HEK293 (cell line): ENCODE data around the gene SLC25A30.

ENCODE experiments used
- BCL11B ChIP-seq: fragments of 450-650 bp; formaldehyde crosslinking; IDR thresholded peaks from 2 replicates; pipeline ENCODE4 v1.5.1; 2016; ENCODE audit warnings: low read depth, missing biosample characterization, missing genetic modification characterization
- FEZF1 ChIP-seq: fragments of 450-650 bp; formaldehyde crosslinking; IDR thresholded peaks from 2 replicates; pipeline ENCODE4 v1.5.1; 2016; ENCODE audit warnings: missing biosample characterization, missing genetic modification characterization
- GLIS1 ChIP-seq: fragments of 450-650 bp; formaldehyde crosslinking; IDR thresholded peaks from 2 replicates; pipeline ENCODE4 v1.5.1; 2016; ENCODE audit warnings: missing biosample characterization, missing genetic modification characterization
- GLIS2 ChIP-seq: fragments of 450-650 bp; formaldehyde crosslinking; IDR thresholded peaks from 2 replicates; pipeline ENCODE4 v1.5.1; 2016; ENCODE audit warnings: missing biosample characterization, missing genetic modification characterization
- HOXD13 ChIP-seq: sonication (generic); formaldehyde crosslinking; IDR thresholded peaks from 2 replicates; pipeline ENCODE4 v1.8.0; 2022; ENCODE audit warnings: missing genetic modification reagents, borderline replicate concordance
- KLF1 ChIP-seq: fragments of 450-650 bp; formaldehyde crosslinking; IDR thresholded peaks from 2 replicates; pipeline ENCODE4 v1.5.1; 2016; ENCODE audit warnings: missing biosample characterization, missing genetic modification characterization
- KLF7 ChIP-seq: fragments of 450-650 bp; formaldehyde crosslinking; IDR thresholded peaks from 2 replicates; pipeline ENCODE4 v1.5.1; 2016; ENCODE audit warnings: missing biosample characterization, missing genetic modification characterization, borderline replicate concordance
- KLF9 ChIP-seq: fragments of 450-650 bp; formaldehyde crosslinking; IDR thresholded peaks from 2 replicates; pipeline ENCODE4 v1.5.1; 2016; ENCODE audit warnings: missing biosample characterization, missing genetic modification characterization, low read depth
- OSR2 ChIP-seq: fragments of 450-650 bp; formaldehyde crosslinking; IDR thresholded peaks from 2 replicates; pipeline ENCODE4 v1.5.1; 2016; ENCODE audit warnings: missing biosample characterization, missing genetic modification characterization
- OVOL3 ChIP-seq: fragments of 450-650 bp; formaldehyde crosslinking; IDR thresholded peaks from 2 replicates; pipeline ENCODE4 v1.5.1; 2016; ENCODE audit warnings: missing biosample characterization, missing genetic modification characterization
- SP2 ChIP-seq: fragments of 450-650 bp; formaldehyde crosslinking; IDR thresholded peaks from 2 replicates; pipeline ENCODE4 v1.5.1; 2016; ENCODE audit warnings: missing biosample characterization, missing genetic modification characterization
- ZEB2 ChIP-seq: fragments of 450-650 bp; formaldehyde crosslinking; IDR thresholded peaks from 2 replicates; pipeline ENCODE4 v1.5.1; 2016; ENCODE audit warnings: missing biosample characterization, missing genetic modification characterization
- ZFHX2 ChIP-seq: fragments of 450-650 bp; formaldehyde crosslinking; conservative IDR thresholded peaks from 2 replicates; pipeline ENCODE4 v1.5.1; 2016; ENCODE audit warnings: missing biosample characterization, missing genetic modification characterization
- ZNF157 ChIP-seq: fragments of 450-650 bp; formaldehyde crosslinking; IDR thresholded peaks from 2 replicates; pipeline ENCODE4 v1.5.1; 2016; ENCODE audit warnings: missing biosample characterization, missing genetic modification characterization
- ZNF169 ChIP-seq: fragments of 450-650 bp; formaldehyde crosslinking; IDR thresholded peaks from 2 replicates; pipeline ENCODE4 v1.5.1; 2016; ENCODE audit warnings: missing biosample characterization, missing genetic modification characterization
- ZNF311 ChIP-seq: fragments of 450-650 bp; formaldehyde crosslinking; IDR thresholded peaks from 2 replicates; pipeline ENCODE4 v1.5.1; 2017; ENCODE audit warnings: missing biosample characterization, missing genetic modification characterization, borderline replicate concordance
- ZNF433 ChIP-seq: fragments of 450-650 bp; formaldehyde crosslinking; IDR thresholded peaks from 2 replicates; pipeline ENCODE4 v1.5.1; 2016; ENCODE audit warnings: missing biosample characterization, missing genetic modification characterization, low read depth
- ZNF549 ChIP-seq: fragments of 450-650 bp; IDR thresholded peaks from 2 replicates; pipeline ENCODE4 v1.5.1; 2018; ENCODE audit warnings: missing biosample characterization, missing genetic modification characterization, mild to moderate bottlenecking, inconsistent platforms, moderate library complexity
- ZNF558 ChIP-seq: fragments of 450-650 bp; formaldehyde crosslinking; IDR thresholded peaks from 2 replicates; pipeline ENCODE4 v1.5.1; 2016; ENCODE audit warnings: missing biosample characterization, missing genetic modification characterization
- ZNF571 ChIP-seq: fragments of 450-650 bp; formaldehyde crosslinking; IDR thresholded peaks from 2 replicates; pipeline ENCODE4 v1.5.0; 2017; ENCODE audit warnings: missing biosample characterization, missing genetic modification characterization
- ZNF600 ChIP-seq: fragments of 450-650 bp; formaldehyde crosslinking; IDR thresholded peaks from 2 replicates; pipeline ENCODE4 v1.5.1; 2016; ENCODE audit warnings: missing biosample characterization, missing genetic modification characterization
- TF ChIP-seq, protein P1 (sequence below): fragments of 450-650 bp; formaldehyde crosslinking; IDR thresholded peaks from 2 replicates; pipeline ENCODE4 v1.5.1; 2016; ENCODE audit warnings: missing biosample characterization, missing genetic modification characterization
- TF ChIP-seq, protein P2 (sequence below): fragments of 450-650 bp; formaldehyde crosslinking; IDR thresholded peaks from 2 replicates; pipeline ENCODE4 v1.5.1; 2016; ENCODE audit warnings: missing biosample characterization, missing genetic modification characterization, borderline replicate concordance
- TF ChIP-seq, protein P3 (sequence below): fragments of 450-650 bp; formaldehyde crosslinking; IDR thresholded peaks from 2 replicates; pipeline ENCODE4 v1.5.1; 2016; ENCODE audit warnings: missing biosample characterization, missing genetic modification characterization, low read depth
- TF ChIP-seq, protein P4 (sequence below): fragments of 450-650 bp; formaldehyde crosslinking; IDR thresholded peaks from 2 replicates; pipeline ENCODE4 v1.5.1; 2016; ENCODE audit warnings: missing biosample characterization, missing genetic modification characterization
- TF ChIP-seq, protein P5 (sequence below): fragments of 450-650 bp; formaldehyde crosslinking; IDR thresholded peaks from 2 replicates; pipeline ENCODE4 v1.5.0; 2017; ENCODE audit warnings: missing biosample characterization, missing genetic modification characterization, borderline replicate concordance
- TF ChIP-seq, protein P6 (sequence below): fragments of 450-650 bp; formaldehyde crosslinking; IDR thresholded peaks from 2 replicates; pipeline ENCODE4 v1.5.1; 2016; ENCODE audit warnings: missing biosample characterization, missing genetic modification characterization

SLC25A30 gene

DNA sequence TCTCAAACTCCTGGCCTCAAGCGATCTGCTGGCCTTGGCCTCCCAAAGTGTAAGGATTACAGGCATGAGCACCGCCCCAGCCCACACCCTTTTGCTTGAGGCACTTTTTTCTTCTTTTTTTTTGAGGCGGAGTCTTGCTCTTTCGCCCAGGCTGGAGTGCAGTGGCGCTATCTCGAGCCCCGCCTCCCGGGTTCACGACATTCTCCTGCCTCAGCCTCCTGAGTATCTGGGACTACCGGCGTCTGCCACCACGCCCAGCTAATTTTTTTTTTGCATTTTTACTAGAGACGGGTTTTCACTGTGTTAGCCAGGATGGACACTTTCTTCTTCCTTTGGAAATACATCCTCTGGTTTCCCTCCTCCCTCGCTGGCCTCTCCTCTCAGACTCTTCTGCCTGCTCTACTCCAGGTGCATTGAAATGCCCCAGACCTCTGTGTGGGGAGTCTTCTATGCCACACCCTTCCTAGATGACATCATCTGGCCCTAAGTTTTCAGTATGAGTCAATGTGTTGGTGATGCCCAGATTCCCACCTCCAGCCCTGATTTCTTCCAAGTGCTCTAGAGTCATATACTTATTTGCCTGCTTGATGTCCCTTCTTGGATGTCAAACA lies 56.5 kb downstream of the SLC25A30 start (continued):
- TF ChIP-seq, protein P1, sequence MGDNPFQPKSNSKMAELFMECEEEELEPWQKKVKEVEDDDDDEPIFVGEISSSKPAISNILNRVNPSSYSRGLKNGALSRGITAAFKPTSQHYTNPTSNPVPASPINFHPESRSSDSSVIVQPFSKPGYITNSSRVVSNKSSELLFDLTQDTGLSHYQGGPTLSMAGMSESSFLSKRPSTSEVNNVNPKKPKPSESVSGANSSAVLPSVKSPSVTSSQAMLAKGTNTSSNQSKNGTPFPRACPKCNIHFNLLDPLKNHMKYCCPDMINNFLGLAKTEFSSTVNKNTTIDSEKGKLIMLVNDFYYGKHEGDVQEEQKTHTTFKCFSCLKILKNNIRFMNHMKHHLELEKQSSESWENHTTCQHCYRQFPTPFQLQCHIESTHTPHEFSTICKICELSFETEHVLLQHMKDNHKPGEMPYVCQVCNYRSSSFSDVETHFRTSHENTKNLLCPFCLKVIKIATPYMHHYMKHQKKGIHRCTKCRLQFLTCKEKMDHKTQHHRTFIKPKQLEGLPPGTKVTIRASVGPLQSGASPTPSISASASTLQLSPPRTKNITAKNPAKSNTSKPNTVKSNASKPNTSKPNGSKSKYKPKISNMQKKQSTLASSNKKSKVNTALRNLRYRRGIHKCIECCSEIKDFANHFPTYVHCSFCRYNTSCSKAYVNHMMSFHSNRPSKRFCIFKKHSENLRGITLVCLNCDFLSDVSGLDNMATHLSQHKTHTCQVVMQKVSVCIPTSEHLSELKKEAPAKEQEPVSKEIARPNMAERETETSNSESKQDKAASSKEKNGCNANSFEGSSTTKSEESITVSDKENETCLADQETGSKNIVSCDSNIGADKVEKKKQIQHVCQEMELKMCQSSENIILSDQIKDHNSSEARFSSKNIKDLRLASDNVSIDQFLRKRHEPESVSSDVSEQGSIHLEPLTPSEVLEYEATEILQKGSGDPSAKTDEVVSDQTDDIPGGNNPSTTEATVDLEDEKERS (tag by site-specific recombination), result no peak
- no peak for TF ChIP-seq OVOL3 (tag by site-specific recombination)
- TF ChIP-seq ZEB2 (tag by site-specific recombination), result peak; percentile 60; the same call in 1 of the 2 replicates
- TF ChIP-seq FEZF1 (tag by site-specific recombination), result no peak
- TF ChIP-seq ZNF571 (tag by site-specific recombination), result no peak
- no peak for TF ChIP-seq ZFHX2
- TF ChIP-seq HOXD13 (CRISPR knock-in tag), result no peak
- no peak for TF ChIP-seq BCL11B (tag by site-specific recombination)
- TF ChIP-seq, protein P2, sequence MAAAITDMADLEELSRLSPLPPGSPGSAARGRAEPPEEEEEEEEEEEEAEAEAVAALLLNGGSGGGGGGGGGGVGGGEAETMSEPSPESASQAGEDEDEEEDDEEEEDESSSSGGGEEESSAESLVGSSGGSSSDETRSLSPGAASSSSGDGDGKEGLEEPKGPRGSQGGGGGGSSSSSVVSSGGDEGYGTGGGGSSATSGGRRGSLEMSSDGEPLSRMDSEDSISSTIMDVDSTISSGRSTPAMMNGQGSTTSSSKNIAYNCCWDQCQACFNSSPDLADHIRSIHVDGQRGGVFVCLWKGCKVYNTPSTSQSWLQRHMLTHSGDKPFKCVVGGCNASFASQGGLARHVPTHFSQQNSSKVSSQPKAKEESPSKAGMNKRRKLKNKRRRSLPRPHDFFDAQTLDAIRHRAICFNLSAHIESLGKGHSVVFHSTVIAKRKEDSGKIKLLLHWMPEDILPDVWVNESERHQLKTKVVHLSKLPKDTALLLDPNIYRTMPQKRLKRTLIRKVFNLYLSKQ (tag by site-specific recombination), result no peak
- TF ChIP-seq, protein P3, sequence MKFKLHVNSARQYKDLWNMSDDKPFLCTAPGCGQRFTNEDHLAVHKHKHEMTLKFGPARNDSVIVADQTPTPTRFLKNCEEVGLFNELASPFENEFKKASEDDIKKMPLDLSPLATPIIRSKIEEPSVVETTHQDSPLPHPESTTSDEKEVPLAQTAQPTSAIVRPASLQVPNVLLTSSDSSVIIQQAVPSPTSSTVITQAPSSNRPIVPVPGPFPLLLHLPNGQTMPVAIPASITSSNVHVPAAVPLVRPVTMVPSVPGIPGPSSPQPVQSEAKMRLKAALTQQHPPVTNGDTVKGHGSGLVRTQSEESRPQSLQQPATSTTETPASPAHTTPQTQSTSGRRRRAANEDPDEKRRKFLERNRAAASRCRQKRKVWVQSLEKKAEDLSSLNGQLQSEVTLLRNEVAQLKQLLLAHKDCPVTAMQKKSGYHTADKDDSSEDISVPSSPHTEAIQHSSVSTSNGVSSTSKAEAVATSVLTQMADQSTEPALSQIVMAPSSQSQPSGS (tag by site-specific recombination), result peak; percentile 91
- peak; percentile 91 for TF ChIP-seq KLF1 (tag by site-specific recombination)
- no peak for TF ChIP-seq ZNF549 (tag by site-specific recombination)
- no peak for TF ChIP-seq OSR2
- 0 out of 2 replicates have a peak, but pooled peaks have one; percentile 29 for TF ChIP-seq ZNF558
- TF ChIP-seq ZNF169 (tag by site-specific recombination), result no peak
- 0 out of 2 replicates have a peak, but pooled peaks have one; percentile 31 for TF ChIP-seq GLIS1 (tag by site-specific recombination)
- TF ChIP-seq, protein P4, sequence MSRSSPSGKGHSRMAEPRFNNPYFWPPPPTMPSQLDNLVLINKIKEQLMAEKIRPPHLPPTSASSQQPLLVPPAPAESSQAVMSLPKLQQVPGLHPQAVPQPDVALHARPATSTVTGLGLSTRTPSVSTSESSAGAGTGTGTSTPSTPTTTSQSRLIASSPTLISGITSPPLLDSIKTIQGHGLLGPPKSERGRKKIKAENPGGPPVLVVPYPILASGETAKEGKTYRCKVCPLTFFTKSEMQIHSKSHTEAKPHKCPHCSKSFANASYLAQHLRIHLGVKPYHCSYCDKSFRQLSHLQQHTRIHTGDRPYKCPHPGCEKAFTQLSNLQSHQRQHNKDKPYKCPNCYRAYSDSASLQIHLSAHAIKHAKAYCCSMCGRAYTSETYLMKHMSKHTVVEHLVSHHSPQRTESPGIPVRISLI (tag by site-specific recombination), result peak; percentile 67
- TF ChIP-seq, protein P5, sequence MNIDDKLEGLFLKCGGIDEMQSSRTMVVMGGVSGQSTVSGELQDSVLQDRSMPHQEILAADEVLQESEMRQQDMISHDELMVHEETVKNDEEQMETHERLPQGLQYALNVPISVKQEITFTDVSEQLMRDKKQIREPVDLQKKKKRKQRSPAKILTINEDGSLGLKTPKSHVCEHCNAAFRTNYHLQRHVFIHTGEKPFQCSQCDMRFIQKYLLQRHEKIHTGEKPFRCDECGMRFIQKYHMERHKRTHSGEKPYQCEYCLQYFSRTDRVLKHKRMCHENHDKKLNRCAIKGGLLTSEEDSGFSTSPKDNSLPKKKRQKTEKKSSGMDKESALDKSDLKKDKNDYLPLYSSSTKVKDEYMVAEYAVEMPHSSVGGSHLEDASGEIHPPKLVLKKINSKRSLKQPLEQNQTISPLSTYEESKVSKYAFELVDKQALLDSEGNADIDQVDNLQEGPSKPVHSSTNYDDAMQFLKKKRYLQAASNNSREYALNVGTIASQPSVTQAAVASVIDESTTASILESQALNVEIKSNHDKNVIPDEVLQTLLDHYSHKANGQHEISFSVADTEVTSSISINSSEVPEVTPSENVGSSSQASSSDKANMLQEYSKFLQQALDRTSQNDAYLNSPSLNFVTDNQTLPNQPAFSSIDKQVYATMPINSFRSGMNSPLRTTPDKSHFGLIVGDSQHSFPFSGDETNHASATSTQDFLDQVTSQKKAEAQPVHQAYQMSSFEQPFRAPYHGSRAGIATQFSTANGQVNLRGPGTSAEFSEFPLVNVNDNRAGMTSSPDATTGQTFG (tag by site-specific recombination), result no peak
- TF ChIP-seq ZNF433 (tag by site-specific recombination), result no peak
- TF ChIP-seq ZNF600 (tag by site-specific recombination), result peak; percentile 58
- TF ChIP-seq KLF9, result peak; percentile 80
- peak; percentile 46; the same call in 1 of the 2 replicates for TF ChIP-seq GLIS2 (tag by site-specific recombination)
- TF ChIP-seq ZNF311, result no peak
- peak; percentile 44 for TF ChIP-seq SP2 (tag by site-specific recombination)
- TF ChIP-seq ZNF157 (tag by site-specific recombination), result no peak
- TF ChIP-seq KLF7 (tag by site-specific recombination), result peak; percentile 58; the same call in 1 of the 2 replicates
- TF ChIP-seq, protein P6, sequence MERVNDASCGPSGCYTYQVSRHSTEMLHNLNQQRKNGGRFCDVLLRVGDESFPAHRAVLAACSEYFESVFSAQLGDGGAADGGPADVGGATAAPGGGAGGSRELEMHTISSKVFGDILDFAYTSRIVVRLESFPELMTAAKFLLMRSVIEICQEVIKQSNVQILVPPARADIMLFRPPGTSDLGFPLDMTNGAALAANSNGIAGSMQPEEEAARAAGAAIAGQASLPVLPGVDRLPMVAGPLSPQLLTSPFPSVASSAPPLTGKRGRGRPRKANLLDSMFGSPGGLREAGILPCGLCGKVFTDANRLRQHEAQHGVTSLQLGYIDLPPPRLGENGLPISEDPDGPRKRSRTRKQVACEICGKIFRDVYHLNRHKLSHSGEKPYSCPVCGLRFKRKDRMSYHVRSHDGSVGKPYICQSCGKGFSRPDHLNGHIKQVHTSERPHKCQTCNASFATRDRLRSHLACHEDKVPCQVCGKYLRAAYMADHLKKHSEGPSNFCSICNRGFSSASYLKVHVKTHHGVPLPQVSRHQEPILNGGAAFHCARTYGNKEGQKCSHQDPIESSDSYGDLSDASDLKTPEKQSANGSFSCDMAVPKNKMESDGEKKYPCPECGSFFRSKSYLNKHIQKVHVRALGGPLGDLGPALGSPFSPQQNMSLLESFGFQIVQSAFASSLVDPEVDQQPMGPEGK (tag by site-specific recombination), result peak; percentile 79
